Smooth muscle cell (in vitro differentiated cells): Measurements from ENCODE around the gene TBCA. TPM values are rescaled to one million over a fixed set of nuclear protein-coding genes. Genes with fewer than 3 reads are reported as not detected.

Source experiments
- DNase-seq: peaks from one replicate; lab custom pipeline; 2025; ENCODE audit not compliant: unreplicated experiment; lab: John Stamatoyannopoulos, UW
- H2AFZ ChIP-seq: fragments of 200-600 bp; sonication (generic); 2 replicates; pipeline ENCODE4 v1.6.0; 2016; ENCODE audit warnings: antibody characterized with exemption, low read depth, mild to moderate bottlenecking
- H3F3A ChIP-seq: fragments of 200-600 bp; sonication (generic); 2 replicates; pipeline ENCODE4 v1.6.0; 2017; ENCODE audit warnings: antibody characterized with exemption, low read depth
- H3K27ac ChIP-seq: fragments of 200-600 bp; sonication (generic); 2 replicates; pipeline ENCODE4 v1.5.1; 2016; ENCODE audit warnings: low read depth, mild to moderate bottlenecking
- H3K27me3 ChIP-seq: fragments of 200-600 bp; sonication (generic); 2 replicates; pipeline ENCODE4 v1.6.1; 2016; ENCODE audit warnings: low read depth, mild to moderate bottlenecking
- H3K36me3 ChIP-seq: fragments of 200-600 bp; sonication (generic); 2 replicates; pipeline ENCODE4 v1.5.1; 2016; ENCODE audit warnings: low read depth
- H3K4me1 ChIP-seq: fragments of 200-600 bp; sonication (generic); 2 replicates; pipeline ENCODE4 v1.5.1; 2016; ENCODE audit warnings: low read depth
- H3K4me2 ChIP-seq: fragments of 200-600 bp; sonication (generic); 2 replicates; pipeline ENCODE4 v1.6.0; 2016; ENCODE audit warnings: mild to moderate bottlenecking
- H3K4me3 ChIP-seq: fragments of 200-600 bp; sonication (generic); 2 replicates; pipeline ENCODE4 v1.5.1; 2016; ENCODE audit warnings: mild to moderate bottlenecking
- H3K79me2 ChIP-seq: fragments of 200-600 bp; sonication (generic); 2 replicates; pipeline ENCODE4 v1.6.0; 2016; ENCODE audit warnings: low read depth, mild to moderate bottlenecking
- H3K9ac ChIP-seq: fragments of 200-600 bp; sonication (generic); 2 replicates; pipeline ENCODE4 v1.6.0; 2016; ENCODE audit warnings: low read depth
- H3K9me3 ChIP-seq: fragments of 200-600 bp; sonication (generic); replicated peaks from 2 replicates; pipeline ENCODE4 v1.5.1; 2016; ENCODE audit warnings: low read depth
- H4K20me1 ChIP-seq: fragments of 200-600 bp; sonication (generic); 2 replicates; pipeline ENCODE4 v1.6.0; 2016; ENCODE audit warnings: low read depth
- CTCF ChIP-seq: fragments of 200-600 bp; sonication (generic); IDR thresholded peaks from 2 replicates; pipeline ENCODE4 v1.5.1; 2017; ENCODE audit warnings: borderline replicate concordance, mild to moderate bottlenecking, antibody characterized with exemption; ENCODE audit not compliant: insufficient read depth, poor library complexity, severe bottlenecking
- WGBS: methylation state at CpG from one replicate; pipeline ENCODE4 v1.1.7; 2016; ENCODE audit warnings: low lambda C conversion rate; 5-methylcytosine and 5-hydroxymethylcytosine counted together
- polyA plus RNA-seq: library from polyadenylated mRNA; unstranded; fragments of >200 nt; fragmentation: Nextera tagmentation; extraction: Ambion mirVana; gene quantifications from 2 replicates; pipeline ENCODE4 v1.2.1, GENCODE V29; 2016
- total RNA-seq: library from RNA; depleted of rRNA; stranded (reverse); fragments of >200 nt; gene quantifications from 2 replicates; pipeline ENCODE4 v1.2.3, GENCODE V29; 2014

TBCA gene
- total and polyA plus RNA-seq, 2 experiments from 2014 or later, result 198 to 218 TPM

- no peak overlapping the region for H3K4me2 ChIP-seq
- no peak for DNase-seq
- WGBS, result 87% methylated on average over 3 of the region's 3 CpGs
- H3K36me3 ChIP-seq, result no peaks in the 10 kb centered on the region
- no peak overlapping the region for H2AFZ ChIP-seq
- H3K27me3 ChIP-seq, result no peaks in the 10 kb centered on the region
- TF ChIP-seq CTCF, result no peak
- peaks cover 98% of the 10 kb centered on the region for H3K79me2 ChIP-seq
- H3K9ac ChIP-seq, result no peak overlapping the region
- no peak overlapping the region for H3K4me3 ChIP-seq
- no peak overlapping the region for H3K27ac ChIP-seq
- no peaks in the 10 kb centered on the region for H3K9me3 ChIP-seq
- peaks cover 9% of the 10 kb centered on the region for H3K4me1 ChIP-seq
- peaks cover 98% of the 10 kb centered on the region for H4K20me1 ChIP-seq
- no peaks in the 10 kb centered on the region for H3F3A ChIP-seq
Measured at GRCh38 chr5:77743181-77743580, 33.0 kb downstream of the TBCA start.

- Histone ChIP-seq H3K4me3 (no peak overlapping the region), H3K4me2 (no peak overlapping the region), H3K4me1 (no peaks in the 10 kb centered on the region), H4K20me1 (peaks cover 98% of the 10 kb centered on the region), H3F3A (no peaks in the 10 kb centered on the region), H3K9ac (no peak overlapping the region), H3K27ac (no peak overlapping the region), H3K36me3 (no peaks in the 10 kb centered on the region), H3K27me3 (no peaks in the 10 kb centered on the region), H3K9me3 (no peaks in the 10 kb centered on the region), H3K79me2 (peaks cover 98% of the 10 kb centered on the region), H2AFZ (no peak overlapping the region)
- TF ChIP-seq CTCF, result no peak
- WGBS, result 100% methylated on average over 3 of the region's 3 CpGs
- DNase-seq, result no peak
Measured at GRCh38 chr5:77741608-77742007, 34.5 kb downstream of the TBCA start.

GRCh38 chr5:77734885-77735284 lies 41.3 kb downstream of the TBCA start:
- no peak overlapping the region for H3K4me3 ChIP-seq
- H3K36me3 ChIP-seq, result no peaks in the 10 kb centered on the region
- no peak overlapping the region for H3K9ac ChIP-seq
- DNase-seq, result no peak
- H3F3A ChIP-seq, result no peaks in the 10 kb centered on the region
- no peak for TF ChIP-seq CTCF
- H3K27me3 ChIP-seq, result no peaks in the 10 kb centered on the region
- H3K27ac ChIP-seq, result no peak overlapping the region
- no peaks in the 10 kb centered on the region for H3K4me1 ChIP-seq
- H3K9me3 ChIP-seq, result no peaks in the 10 kb centered on the region
- H3K79me2 ChIP-seq, result peaks cover 97% of the 10 kb centered on the region
- WGBS, result 97% methylated on average over 2 of the region's 2 CpGs
- no peak overlapping the region for H3K4me2 ChIP-seq
- H4K20me1 ChIP-seq, result peaks cover 89% of the 10 kb centered on the region
- H2AFZ ChIP-seq, result no peak overlapping the region

- TF ChIP-seq CTCF, result no peak
- H3K79me2 ChIP-seq, result peaks cover 97% of the 10 kb centered on the region
- DNase-seq, result no peak
- H2AFZ ChIP-seq, result no peak overlapping the region
- no peak overlapping the region for H3K4me2 ChIP-seq
- no peaks in the 10 kb centered on the region for H3K9me3 ChIP-seq
- WGBS, result 97% methylated on average over 3 of the region's 3 CpGs
- H3K9ac ChIP-seq, result no peak overlapping the region
- peaks cover 2% of the 10 kb centered on the region for H3F3A ChIP-seq
- H3K27ac ChIP-seq, result no peak overlapping the region
- H3K36me3 ChIP-seq, result no peaks in the 10 kb centered on the region
- H3K4me3 ChIP-seq, result no peak overlapping the region
- H3K4me1 ChIP-seq, result no peaks in the 10 kb centered on the region
- no peaks in the 10 kb centered on the region for H3K27me3 ChIP-seq
- peaks cover 90% of the 10 kb centered on the region for H4K20me1 ChIP-seq
Measured at GRCh38 chr5:77733130-77733529, 43.0 kb downstream of the TBCA start.
